ENCODE measurements around the gene RABGEF1. TPM values are rescaled to one million over a fixed set of nuclear protein-coding genes. Genes with fewer than 3 reads are reported as not detected.
"Not testable (repeated sequence)": the region's sequence is repeated elsewhere in the genome, so short reads cannot be mapped to it uniquely, and the experiment has no call there.

The RABGEF1 gene
- polyA plus RNA-seq, 3 donors, result 13.6 to 17.3 (median 17.1) TPM

DNA sequence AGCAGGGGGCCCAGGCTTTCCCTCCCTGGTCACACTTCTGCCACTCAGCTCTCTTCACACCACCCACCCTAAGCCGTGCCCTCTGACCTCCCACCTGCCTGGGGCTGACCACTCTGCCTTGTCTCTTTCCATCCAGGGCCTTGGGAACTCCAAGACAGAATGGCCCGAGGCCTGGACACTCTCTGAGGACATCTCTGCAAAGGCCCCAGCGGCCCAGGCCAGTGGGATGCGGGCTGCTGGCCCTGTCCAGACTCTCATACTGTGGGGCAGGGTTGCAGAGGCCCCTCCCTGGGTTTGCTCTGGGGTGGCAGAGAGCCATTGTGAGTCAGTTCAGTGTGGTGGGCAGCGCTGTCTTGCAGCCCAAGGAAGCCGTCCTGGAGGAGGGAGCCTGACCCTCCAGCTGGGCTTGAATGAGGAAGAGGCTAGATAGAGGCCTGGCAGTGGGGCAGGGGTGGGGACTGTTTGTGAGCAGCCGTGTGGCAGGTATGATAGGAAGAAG, 39.9 kb upstream of the RABGEF1 start:
- DNase-seq, result no peak
- Histone ChIP-seq H3K4me3 (replicated peaks in 1 of 3; ENCODE audit: low read depth in 2 of 3, low read length in 3 of 3) (no peak overlapping the region), H2AFZ (ENCODE audit: insufficient read depth, low read depth, low read length, poor library complexity, severe bottlenecking) (no peak overlapping the region), H3K27me3 (ENCODE audit: control insufficient read depth in 2 of 2, insufficient read depth in 2 of 2, low read length in 2 of 2) (no peaks in the 10 kb centered on the region), H3K9ac (ENCODE audit: insufficient read depth, low read length, poor library complexity, severe bottlenecking) (no peak overlapping the region), H3K27ac (ENCODE audit: low read depth in 1 of 2, low read length in 2 of 2) (no peak overlapping the region), H3K79me2 (ENCODE audit: insufficient read depth, low read length) (no peaks in the 10 kb centered on the region), H3K36me3 (replicated peaks in 1 of 2; ENCODE audit: control insufficient read depth in 1 of 2, insufficient read depth in 2 of 2, low read length in 2 of 2) (no peaks in the 10 kb centered on the region), H3K4me2 (replicated peaks; ENCODE audit: extremely low read depth, low read length, poor library complexity, severe bottlenecking) (no peak overlapping the region), H4K20me1 (ENCODE audit: insufficient read depth, low read length) (no peaks in the 10 kb centered on the region), H3K4me1 (ENCODE audit: control insufficient read depth in 1 of 2, insufficient read depth in 2 of 2, low read length in 2 of 2) (no peaks in the 10 kb centered on the region), H3K9me3 (replicated peaks in 1 of 2; ENCODE audit: control insufficient read depth in 1 of 2, insufficient read depth in 1 of 2, low read length in 2 of 2) (no peaks in the 10 kb centered on the region)
- no peak for TF ChIP-seq CTCF (IDR thresholded peaks at IDR 0.05)
- 95% methylated on average over 7 of the region's 7 CpGs for WGBS (ENCODE audit: insufficient coverage)
- intact Hi-C loops (cut with micrococcal nuclease), result no loop called here
- Mint-ChIP-seq H3K36me3 (peaks cover 10 to 11% of the 10 kb centered on the region in 2 donors), H3K9me3 (peaks cover 0 to 2% (median 0%) of the 10 kb centered on the region in 7 donors), H3K4me1 (no peaks in the 10 kb centered on the region), H3K27ac (peak overlapping the region in 1 of 7 donors; percentile 63), H3K27me3 (ENCODE audit: low read depth in 3 of 3) (peaks cover 0 to 3% (median 3%) of the 10 kb centered on the region in 3 donors), H3K4me3 (no peak overlapping the region)

DNA sequence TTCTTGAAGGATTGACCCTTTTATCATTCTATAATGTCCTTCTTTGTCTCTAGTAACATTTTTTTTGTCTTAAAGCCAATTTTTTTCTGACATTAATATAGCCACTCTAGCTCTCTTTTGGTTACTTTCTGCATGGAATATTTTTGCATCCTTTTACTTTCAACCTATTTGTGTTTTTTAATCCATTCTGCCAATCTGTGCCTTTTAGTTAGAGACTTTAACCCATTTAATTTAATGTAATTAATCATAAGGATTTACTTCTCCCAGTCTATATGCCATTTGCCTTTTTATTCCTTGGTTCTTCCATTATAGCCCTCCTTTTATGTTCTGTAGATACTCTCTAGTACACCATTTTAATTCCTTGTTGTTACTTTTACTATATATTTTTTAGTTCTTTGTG, 32.7 kb upstream of the RABGEF1 start:
- no peaks in the 10 kb centered on the region for H4K20me1 ChIP-seq (ENCODE audit: insufficient read depth, low read length)
- no peak for TF ChIP-seq CTCF (IDR thresholded peaks at IDR 0.05)
- no peak overlapping the region for H3K27ac ChIP-seq (ENCODE audit: low read depth in 1 of 2, low read length in 2 of 2)
- Mint-ChIP-seq H3K4me3 (no peak overlapping the region), H3K9me3 (peaks cover 2 to 29% (median 18%) of the 10 kb centered on the region in 7 donors), H3K27me3 (ENCODE audit: low read depth in 3 of 3) (peaks cover 0 to 3% (median 0%) of the 10 kb centered on the region in 3 donors), H3K4me1 (no peaks in the 10 kb centered on the region), H3K27ac (no peak overlapping the region), H3K36me3 (peaks cover 27 to 45% of the 10 kb centered on the region in 2 donors)
- intact Hi-C loops (cut with micrococcal nuclease), result no loop called here
- no peaks in the 10 kb centered on the region for H3K79me2 ChIP-seq (ENCODE audit: insufficient read depth, low read length)
- peaks cover 0 to 8% of the 10 kb centered on the region in 2 donors for H3K9me3 ChIP-seq (replicated peaks in 1 of 2; ENCODE audit: control insufficient read depth in 1 of 2, insufficient read depth in 1 of 2, low read length in 2 of 2)
- H3K4me3 ChIP-seq (replicated peaks in 1 of 3; ENCODE audit: low read depth in 2 of 3, low read length in 3 of 3), result no peak overlapping the region
- DNase-seq, result no peak
- H3K4me2 ChIP-seq (replicated peaks; ENCODE audit: extremely low read depth, low read length, poor library complexity, severe bottlenecking), result no peak overlapping the region
- H2AFZ ChIP-seq (ENCODE audit: insufficient read depth, low read depth, low read length, poor library complexity, severe bottlenecking), result no peak overlapping the region
- peaks cover 5 to 9% of the 10 kb centered on the region in 2 donors for H3K36me3 ChIP-seq (replicated peaks in 1 of 2; ENCODE audit: control insufficient read depth in 1 of 2, insufficient read depth in 2 of 2, low read length in 2 of 2)
- no peaks in the 10 kb centered on the region for H3K27me3 ChIP-seq (ENCODE audit: control insufficient read depth in 2 of 2, insufficient read depth in 2 of 2, low read length in 2 of 2)
- H3K9ac ChIP-seq (ENCODE audit: insufficient read depth, low read length, poor library complexity, severe bottlenecking), result no peak overlapping the region
- no peaks in the 10 kb centered on the region for H3K4me1 ChIP-seq (ENCODE audit: control insufficient read depth in 1 of 2, insufficient read depth in 2 of 2, low read length in 2 of 2)

DNA sequence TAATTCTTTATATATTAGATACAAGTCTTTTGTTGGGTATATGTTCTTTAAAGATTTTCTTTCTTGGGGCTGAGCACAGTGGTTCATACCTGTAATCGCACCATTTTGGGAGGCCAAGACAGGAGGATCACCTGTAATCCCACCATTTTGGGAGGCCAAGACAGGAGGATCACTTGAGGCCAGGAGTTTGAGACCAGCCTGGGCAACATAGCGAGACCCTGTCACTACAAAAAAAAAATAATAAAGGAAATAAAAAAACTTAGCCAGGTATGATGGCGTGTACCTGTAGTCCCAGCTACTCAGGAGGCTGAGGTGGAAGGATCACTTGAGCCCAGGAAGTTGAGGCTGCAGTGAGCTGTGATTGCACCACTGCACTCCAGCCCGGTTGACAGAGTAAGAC, 29.8 kb upstream of the RABGEF1 start:
- 100% methylated on average over 1 of the region's 4 CpGs for WGBS (ENCODE audit: insufficient coverage)
- H3K27ac Mint-ChIP-seq; H3K79me2 ChIP-seq (ENCODE audit: insufficient read depth, low read length); H3K4me1 Mint-ChIP-seq; H3K27ac ChIP-seq (ENCODE audit: low read depth in 1 of 2, low read length in 2 of 2); H2AFZ ChIP-seq (ENCODE audit: insufficient read depth, low read depth, low read length, poor library complexity, severe bottlenecking); H3K9ac ChIP-seq (ENCODE audit: insufficient read depth, low read length, poor library complexity, severe bottlenecking); intact Hi-C loops (cut with micrococcal nuclease); DNase-seq; H3K4me2 ChIP-seq (replicated peaks; ENCODE audit: extremely low read depth, low read length, poor library complexity, severe bottlenecking); H4K20me1 ChIP-seq (ENCODE audit: insufficient read depth, low read length); H3K27me3 Mint-ChIP-seq (ENCODE audit: low read depth in 3 of 3); H3K4me1 ChIP-seq (ENCODE audit: control insufficient read depth in 1 of 2, insufficient read depth in 2 of 2, low read length in 2 of 2); H3K4me3 ChIP-seq (replicated peaks in 1 of 3; ENCODE audit: low read depth in 2 of 3, low read length in 3 of 3); H3K4me3 Mint-ChIP-seq; H3K27me3 ChIP-seq (ENCODE audit: control insufficient read depth in 2 of 2, insufficient read depth in 2 of 2, low read length in 2 of 2): not testable (repeated sequence)
- peaks cover 11 to 12% of the 10 kb centered on the region in 2 donors for H3K9me3 ChIP-seq (replicated peaks in 1 of 2; ENCODE audit: control insufficient read depth in 1 of 2, insufficient read depth in 1 of 2, low read length in 2 of 2)
- Mint-ChIP-seq H3K36me3 (peaks cover 46 to 68% of the 10 kb centered on the region in 2 donors), H3K9me3 (peaks cover 12 to 43% (median 25%) of the 10 kb centered on the region in 7 donors)
- peaks cover 14 to 30% of the 10 kb centered on the region in 2 donors for H3K36me3 ChIP-seq (replicated peaks in 1 of 2; ENCODE audit: control insufficient read depth in 1 of 2, insufficient read depth in 2 of 2, low read length in 2 of 2)
